Naive thymus-derived CD4-positive, alpha-beta T cell (primary cell): Measurements from ENCODE around the gene EHD3. TPM values are rescaled to one million over a fixed set of nuclear protein-coding genes. Genes with fewer than 3 reads are reported as not detected.

ENCODE experiments used
- ATAC-seq: fragments of 150-1000 bp; cut with Tn5 transposase; 2 replicates; pipeline ENCODE4 v1.10.0; 2021; ENCODE audit warnings: mild to moderate bottlenecking, moderate library complexity
- CTCF ChIA-PET: fragments of 350-600 bp; sonication (Branson Sonifier 250); formaldehyde crosslinking; loops from one replicate; lab custom pipeline; 2021; ENCODE audit warnings: antibody characterized with exemption; lab: Charles Lee
- POLR2A ChIA-PET: fragments of 350-600 bp; sonication (Branson Sonifier 250); formaldehyde crosslinking; loops from one replicate; lab custom pipeline; 2021; ENCODE audit warnings: antibody characterized with exemption, inconsistent platforms; lab: Charles Lee
- DNase-seq, 9 donors: peaks; one replicate each; pipeline versions ENCODE4 v3.0.0 to v3.0.0-alpha.2; 2020 to 2022; ENCODE audit warnings: mixed read lengths in 1 of 9
- H3K27ac ChIP-seq: one replicate; pipeline ENCODE4 v1.7.0; 2013; ENCODE audit warnings: mild to moderate bottlenecking, low read depth, low read length, moderate library complexity
- H3K27me3 ChIP-seq, 2 donors: one replicate each; pipeline ENCODE4 v1.7.0; 2013; ENCODE audit warnings: low read length in 2 of 2, mild to moderate bottlenecking in 2 of 2, moderate library complexity in 2 of 2; ENCODE audit not compliant: control insufficient read depth in 2 of 2, insufficient read depth in 2 of 2
- H3K36me3 ChIP-seq, 3 experiments: 1 replicate in 2 of 3; 2 replicates in 1 of 3; pipeline ENCODE4 v1.7.0; 2013; ENCODE audit warnings: low read length in 3 of 3, mild to moderate bottlenecking in 3 of 3, moderate library complexity in 1 of 3; ENCODE audit not compliant: insufficient read depth in 3 of 3, control insufficient read depth in 2 of 3
- H3K4me1 ChIP-seq, 2 donors: one replicate each; pipeline ENCODE4 v1.7.0; 2013; ENCODE audit warnings: low read length in 2 of 2, mild to moderate bottlenecking in 2 of 2, moderate library complexity in 1 of 2; ENCODE audit not compliant: control insufficient read depth in 2 of 2, insufficient read depth in 2 of 2
- H3K4me3 ChIP-seq: 2 replicates; pipeline ENCODE4 v1.7.0; 2013; ENCODE audit warnings: mild to moderate bottlenecking, low read length
- H3K9me3 ChIP-seq, 3 experiments: 1 replicate in 2 of 3; 2 replicates in 1 of 3; pipeline ENCODE4 v1.7.0; 2013; ENCODE audit warnings: low read length in 3 of 3; ENCODE audit not compliant: control insufficient read depth in 2 of 3
- H3K27ac Mint-ChIP-seq, 9 donors: one replicate each; pipeline ENCODE4 v1.8.0; 2020 to 2022; ENCODE audit warnings: mixed read lengths in 9 of 9, mild to moderate bottlenecking in 8 of 9, moderate library complexity in 5 of 9, inconsistent platforms in 2 of 9
- H3K27me3 Mint-ChIP-seq, 5 donors: one replicate each; pipeline ENCODE4 v1.8.0; 2021 to 2022; ENCODE audit warnings: mixed read lengths in 5 of 5, mild to moderate bottlenecking in 1 of 5
- H3K36me3 Mint-ChIP-seq, 5 donors: one replicate each; pipeline ENCODE4 v1.8.0; 2020 to 2022; ENCODE audit warnings: mixed read lengths in 5 of 5, mild to moderate bottlenecking in 3 of 5, inconsistent platforms in 1 of 5
- H3K4me1 Mint-ChIP-seq, 7 donors: one replicate each; pipeline ENCODE4 v1.8.0; 2020 to 2022; ENCODE audit warnings: mixed read lengths in 7 of 7, mild to moderate bottlenecking in 3 of 7, inconsistent platforms in 1 of 7
- H3K4me3 Mint-ChIP-seq, 10 donors: one replicate each; pipeline ENCODE4 v1.8.0; 2020 to 2022; ENCODE audit warnings: mild to moderate bottlenecking in 10 of 10, mixed read lengths in 10 of 10, moderate library complexity in 6 of 10, inconsistent platforms in 2 of 10
- H3K9me3 Mint-ChIP-seq, 11 donors: one replicate each; pipeline ENCODE4 v1.8.0; 2020 to 2022; ENCODE audit warnings: mixed read lengths in 11 of 11, mild to moderate bottlenecking in 4 of 11, inconsistent platforms in 1 of 11, moderate library complexity in 1 of 11
- intact Hi-C, 2 donors: fragments of 100-400 bp; cut with micrococcal nuclease; formaldehyde crosslinking; loops; one replicate each; pipeline ENCODE4 v1.15.1; 2023
- polyA plus RNA-seq, 2 donors: library from polyadenylated mRNA; unstranded; fragments of 300-500 nt; fragmentation: Illumina TruSeq; gene quantifications; one replicate each; pipeline ENCODE4 v1.2.3, GENCODE V29; 2021
- total RNA-seq, 6 experiments: library from RNA in 5 of 6; stranded (reverse) in 5 of 6; gene quantifications; 1 replicate in 5 of 6; 2 replicates in 1 of 6; pipeline ENCODE4 v1.2.3 and lab custom pipeline; 2021 to 2026

EHD3 gene
- total and polyA plus RNA-seq, 7 experiments from 2014 or later = 1.6 to 4.6 (median 3.8) TPM

DNA sequence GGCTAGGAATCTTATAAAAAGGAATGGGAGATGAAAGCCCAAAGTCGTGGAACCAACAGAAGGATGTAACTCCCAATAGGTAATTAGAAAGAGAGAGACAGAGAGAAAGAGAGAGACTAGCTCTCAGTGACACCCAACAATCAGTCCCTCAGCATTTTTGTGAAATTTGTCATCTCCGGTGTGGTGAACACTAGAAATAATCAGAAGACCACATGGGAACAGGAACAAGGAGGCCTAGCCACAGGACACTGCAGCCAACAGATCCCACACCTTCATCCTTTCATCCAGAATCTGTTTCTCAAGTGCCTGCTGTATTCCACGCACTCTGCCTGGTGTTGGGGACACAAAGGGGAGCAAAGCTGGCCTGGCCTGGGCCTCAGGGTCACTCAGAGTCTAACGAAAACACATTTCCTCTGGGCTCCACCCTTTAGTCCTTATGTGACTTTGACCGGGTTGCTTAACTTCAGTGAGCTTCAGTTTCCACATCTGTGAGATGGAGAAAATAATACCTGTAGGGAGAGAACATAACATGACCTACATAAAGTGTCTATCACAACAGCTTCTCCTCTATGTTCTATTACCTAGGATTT, 53.1 kb downstream of the EHD3 start:
- intact Hi-C loops = no loop called here
- POLR2A ChIA-PET = no interaction called here
- peaks cover 0 to 6% (median 0%) of the 10 kb centered on the region in 7 donors for H3K4me1 Mint-ChIP-seq
- H3K4me3 Mint-ChIP-seq = no peak overlapping the region
- peak overlapping the region in 1 of 9 donors; percentile 56 for H3K27ac Mint-ChIP-seq
- Histone ChIP-seq H3K27ac (no peak overlapping the region), H3K4me1 (no peaks in the 10 kb centered on the region), H3K4me3 (no peak overlapping the region), H3K9me3 (no peaks in the 10 kb centered on the region), H3K27me3 (no peaks in the 10 kb centered on the region), H3K36me3 (no peaks in the 10 kb centered on the region)
- no peak for DNase-seq
- CTCF ChIA-PET = interaction anchor here (0.6 kb wide), 1 partner anchor 1726 kb away, joined by 3 read pairs; no protein-coding TSS in a partner anchor
- peaks cover 0 to 5% (median 0%) of the 10 kb centered on the region in 11 donors for H3K9me3 Mint-ChIP-seq
- ATAC-seq = no peak
- H3K27me3 Mint-ChIP-seq = no peaks in the 10 kb centered on the region
- no peaks in the 10 kb centered on the region for H3K36me3 Mint-ChIP-seq

DNA sequence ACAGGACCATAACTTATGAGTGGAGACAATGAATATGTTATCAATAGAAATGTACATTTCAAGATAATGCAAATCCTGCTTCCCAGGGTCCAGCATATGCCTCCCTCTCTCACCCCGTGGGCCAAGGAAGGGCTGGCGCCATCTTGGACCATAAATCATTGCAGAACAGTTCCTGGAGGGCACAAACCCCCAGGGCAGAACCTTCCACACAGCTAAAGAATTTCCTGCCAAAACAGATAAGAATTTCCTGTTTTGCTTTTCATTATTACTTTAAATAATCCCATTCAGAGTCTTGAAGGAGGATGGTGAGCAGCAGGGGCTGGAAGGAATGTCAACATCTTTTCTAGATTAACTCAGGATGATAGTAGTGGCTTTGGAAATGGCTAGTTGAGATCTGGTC, 53.7 kb downstream of the EHD3 start:
- intact Hi-C loops = no loop called here
- ChIA-PET CTCF (interaction anchor here (0.6 to 1.5 kb wide), 2 partner anchors 45 to 1725 kb away, joined by 3 read pairs; no protein-coding TSS in a partner anchor), POLR2A (no interaction called here)

DNA sequence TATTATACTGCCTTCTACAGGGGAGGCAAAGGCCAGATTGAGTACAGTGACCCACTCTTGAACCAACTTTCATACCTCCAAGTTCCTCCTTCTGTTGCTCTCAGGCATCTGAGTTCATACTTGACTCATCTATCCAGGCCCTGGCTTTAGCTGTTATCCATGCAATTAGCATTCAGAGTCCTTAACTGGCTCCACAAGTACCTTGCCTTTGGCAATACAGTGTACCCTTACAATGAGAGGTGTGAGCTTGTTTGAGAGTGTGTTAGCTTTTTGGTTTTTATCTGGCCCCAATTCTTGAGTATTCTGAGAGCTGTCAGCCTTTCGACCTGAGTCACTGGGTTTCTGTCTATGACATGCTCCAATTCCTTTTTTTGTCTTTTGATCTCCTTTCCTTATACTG, 60.2 kb downstream of the EHD3 start:
- DNase-seq (no peak), ATAC-seq (no peak)
- ChIA-PET CTCF (no interaction called here), POLR2A (no interaction called here)
- Histone ChIP-seq H3K27me3 (no peaks in the 10 kb centered on the region), H3K36me3 (no peaks in the 10 kb centered on the region), H3K27ac (no peak overlapping the region), H3K4me3 (no peak overlapping the region), H3K4me1 (no peaks in the 10 kb centered on the region), H3K9me3 (no peaks in the 10 kb centered on the region)
- Mint-ChIP-seq H3K36me3 (no peaks in the 10 kb centered on the region), H3K4me3 (no peak overlapping the region), H3K27ac (no peak overlapping the region), H3K4me1 (no peaks in the 10 kb centered on the region), H3K27me3 (peaks cover 0 to 30% (median 7%) of the 10 kb centered on the region in 5 donors), H3K9me3 (peaks cover 0 to 5% (median 0%) of the 10 kb centered on the region in 11 donors)
- intact Hi-C loops = no loop called here

More for the DNA sequence above, 53.7 kb downstream of the EHD3 start:
- no peak for DNase-seq
- Histone ChIP-seq H3K4me1 (no peaks in the 10 kb centered on the region), H3K27ac (no peak overlapping the region), H3K9me3 (no peaks in the 10 kb centered on the region), H3K36me3 (no peaks in the 10 kb centered on the region), H3K4me3 (no peak overlapping the region), H3K27me3 (no peaks in the 10 kb centered on the region)
- Mint-ChIP-seq H3K36me3 (no peaks in the 10 kb centered on the region), H3K27ac (no peak overlapping the region), H3K4me1 (peaks cover 0 to 6% (median 0%) of the 10 kb centered on the region in 7 donors), H3K4me3 (no peak overlapping the region), H3K9me3 (peaks cover 0 to 5% (median 0%) of the 10 kb centered on the region in 11 donors), H3K27me3 (no peaks in the 10 kb centered on the region)
- ATAC-seq = no peak

DNA sequence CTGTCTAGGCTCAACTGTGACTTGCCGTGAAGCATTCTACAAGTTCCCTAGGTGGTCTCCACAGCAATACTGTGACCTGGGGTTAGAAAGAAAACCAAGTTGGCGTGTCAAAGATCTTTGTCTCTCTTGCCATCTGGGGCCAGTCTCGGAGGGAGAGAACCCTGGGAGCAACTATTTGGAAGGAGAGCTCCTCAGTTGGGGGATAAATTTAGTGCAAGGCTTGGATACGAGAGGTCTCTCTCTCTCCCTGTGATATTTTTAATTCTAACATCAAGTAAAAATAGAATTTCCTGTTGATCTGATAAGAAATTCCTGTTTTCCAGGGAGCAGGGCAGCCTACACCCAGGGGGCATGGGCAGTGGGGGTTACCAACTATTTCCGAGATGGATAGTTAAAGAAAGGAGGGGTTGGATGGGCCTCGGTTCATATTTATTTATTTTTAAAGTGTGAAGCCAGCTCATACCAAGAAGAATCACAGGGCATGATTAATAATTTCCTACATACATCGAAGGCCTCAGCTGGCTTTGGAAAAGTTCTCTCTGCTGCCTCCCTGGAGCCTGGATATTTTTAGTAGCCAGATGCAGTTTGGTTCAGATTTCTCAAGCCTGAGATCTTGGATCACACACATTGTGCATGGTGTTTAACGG, 62.8 kb downstream of the EHD3 start:
- H3K27me3 Mint-ChIP-seq = peaks cover 0 to 33% (median 7%) of the 10 kb centered on the region in 5 donors
- intact Hi-C loops = no loop called here
- Histone ChIP-seq H3K4me3 (no peak overlapping the region), H3K27ac (no peak overlapping the region), H3K4me1 (no peaks in the 10 kb centered on the region), H3K36me3 (no peaks in the 10 kb centered on the region), H3K27me3 (no peaks in the 10 kb centered on the region), H3K9me3 (no peaks in the 10 kb centered on the region)
- DNase-seq (no peak), ATAC-seq (no peak)
- POLR2A ChIA-PET = no interaction called here
- H3K4me1 Mint-ChIP-seq = no peaks in the 10 kb centered on the region
- H3K27ac Mint-ChIP-seq = no peak overlapping the region
- CTCF ChIA-PET = no interaction called here
- H3K4me3 Mint-ChIP-seq = no peak overlapping the region
- peaks cover 0 to 4% (median 0%) of the 10 kb centered on the region in 11 donors for H3K9me3 Mint-ChIP-seq
- H3K36me3 Mint-ChIP-seq = no peaks in the 10 kb centered on the region

DNA sequence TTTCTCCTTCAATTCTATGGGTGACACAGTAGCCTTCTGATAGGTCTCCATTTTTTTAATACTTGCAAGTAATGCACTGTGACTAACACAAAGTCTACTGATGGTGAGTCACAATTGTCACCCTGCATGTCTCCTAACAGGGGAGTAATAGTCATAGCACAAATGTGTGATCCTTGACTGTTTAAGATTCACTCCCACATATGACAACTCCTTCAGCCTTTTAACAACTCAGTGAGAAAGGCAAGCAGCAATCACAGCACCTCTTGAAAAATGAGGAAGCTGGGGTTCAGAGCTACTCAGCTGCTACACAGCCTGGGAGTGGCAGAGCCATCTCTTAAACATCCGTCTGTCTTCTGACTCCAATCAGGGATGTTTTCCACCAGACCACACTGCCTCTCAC, 63.8 kb downstream of the EHD3 start:
- Mint-ChIP-seq H3K36me3 (no peaks in the 10 kb centered on the region), H3K9me3 (peaks cover 0 to 3% (median 0%) of the 10 kb centered on the region in 11 donors), H3K4me1 (no peaks in the 10 kb centered on the region), H3K27me3 (peaks cover 0 to 33% (median 7%) of the 10 kb centered on the region in 5 donors), H3K27ac (peak overlapping the region in 1 of 9 donors; percentile 33), H3K4me3 (no peak overlapping the region)
- POLR2A ChIA-PET = no interaction called here
- peak; percentile 74 for ATAC-seq
- no peaks in the 10 kb centered on the region for H3K4me1 ChIP-seq
- no peaks in the 10 kb centered on the region for H3K9me3 ChIP-seq
- CTCF ChIA-PET = no interaction called here
- H3K4me3 ChIP-seq = no peak overlapping the region
- H3K27me3 ChIP-seq = no peaks in the 10 kb centered on the region
- no peaks in the 10 kb centered on the region for H3K36me3 ChIP-seq
- no peak overlapping the region for H3K27ac ChIP-seq
- intact Hi-C loops = no loop called here
- DNase-seq = no peak

DNA sequence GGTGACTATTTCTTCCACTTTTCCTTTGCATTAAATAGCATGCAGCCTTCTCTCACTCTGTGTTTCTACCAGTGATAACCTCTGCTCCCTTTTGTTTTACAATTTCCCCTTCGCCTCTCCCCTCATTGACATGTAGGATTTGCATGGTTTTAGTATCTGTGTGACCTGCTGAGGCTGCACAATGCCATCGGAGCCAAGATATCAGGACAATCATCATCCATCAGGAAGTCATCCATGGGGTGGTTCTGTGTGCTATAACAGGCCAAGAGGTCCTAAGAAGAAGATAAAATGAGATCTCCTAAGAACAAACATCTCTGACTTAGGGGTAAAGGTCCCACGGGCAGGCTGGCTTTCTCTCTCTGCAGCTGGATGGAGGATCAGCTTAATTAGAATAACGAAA, 65.6 kb downstream of the EHD3 start:
- Mint-ChIP-seq H3K36me3 (no peaks in the 10 kb centered on the region), H3K27ac (no peak overlapping the region), H3K27me3 (peaks cover 0 to 29% (median 7%) of the 10 kb centered on the region in 5 donors), H3K4me3 (no peak overlapping the region), H3K4me1 (no peaks in the 10 kb centered on the region), H3K9me3 (no peaks in the 10 kb centered on the region)
- Histone ChIP-seq H3K4me1 (no peaks in the 10 kb centered on the region), H3K9me3 (no peaks in the 10 kb centered on the region), H3K27ac (no peak overlapping the region), H3K4me3 (no peak overlapping the region), H3K27me3 (no peaks in the 10 kb centered on the region), H3K36me3 (no peaks in the 10 kb centered on the region)
- no peak for ATAC-seq
- intact Hi-C loops = no loop called here
- DNase-seq = no peak
- ChIA-PET CTCF (no interaction called here), POLR2A (no interaction called here)

DNA sequence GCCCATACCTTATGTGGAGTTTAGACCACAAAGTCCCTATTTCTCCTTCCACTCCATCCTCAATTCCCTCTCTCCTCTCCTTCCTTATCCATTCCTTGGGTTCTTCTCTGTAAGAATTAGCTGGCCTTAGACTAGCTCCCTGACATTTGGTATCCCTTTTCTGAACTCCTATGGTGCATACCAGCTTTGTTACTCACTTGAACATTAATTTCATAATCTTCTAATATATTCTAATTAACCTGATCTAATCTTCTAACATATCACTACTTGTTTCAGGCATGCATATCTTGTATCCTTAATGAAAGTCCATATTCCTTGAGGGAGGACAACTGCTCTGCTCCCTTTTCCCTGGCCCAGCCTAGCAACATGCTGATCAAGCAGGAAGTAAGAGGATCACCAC, 66.4 kb downstream of the EHD3 start:
- Histone ChIP-seq H3K36me3 (no peaks in the 10 kb centered on the region), H3K4me3 (no peak overlapping the region), H3K27ac (no peak overlapping the region), H3K27me3 (no peaks in the 10 kb centered on the region), H3K9me3 (no peaks in the 10 kb centered on the region), H3K4me1 (no peaks in the 10 kb centered on the region)
- intact Hi-C loops = no loop called here
- H3K27ac Mint-ChIP-seq = no peak overlapping the region
- no peaks in the 10 kb centered on the region for H3K36me3 Mint-ChIP-seq
- ChIA-PET CTCF (no interaction called here), POLR2A (no interaction called here)
- H3K4me3 Mint-ChIP-seq = no peak overlapping the region
- DNase-seq = no peak
- peaks cover 0 to 30% (median 2%) of the 10 kb centered on the region in 5 donors for H3K27me3 Mint-ChIP-seq
- no peak for ATAC-seq
- no peaks in the 10 kb centered on the region for H3K4me1 Mint-ChIP-seq
- no peaks in the 10 kb centered on the region for H3K9me3 Mint-ChIP-seq
